Astrocyte (in vitro differentiated cells and primary cell): Measurements from ENCODE around the gene CHGA. TPM values are rescaled to one million over a fixed set of nuclear protein-coding genes. Genes with fewer than 3 reads are reported as not detected.

Experiments used
- DNase-seq: peaks from one replicate; pipeline ENCODE4 v3.0.0-alpha.2; 2010; ENCODE audit warnings: low read depth
- FAIRE-seq: peaks from 2 replicates; lab custom pipeline; 2011; peaks lifted over from hg19 to GRCh38; lab: Jason Lieb, UNC
- H2AFZ ChIP-seq: 2 replicates; pipeline ENCODE4 v1.6.0; 2012; ENCODE audit warnings: low read depth, low read length, inconsistent platforms
- H3K27ac ChIP-seq: 2 replicates; pipeline ENCODE4 v1.5.1; 2011; ENCODE audit warnings: low read depth, low read length, inconsistent platforms
- H3K27me3 ChIP-seq: 2 replicates; pipeline ENCODE4 v1.6.0; 2011; ENCODE audit warnings: low read length, inconsistent platforms; ENCODE audit not compliant: insufficient read depth
- H3K36me3 ChIP-seq: 2 replicates; pipeline ENCODE4 v1.5.1; 2011; ENCODE audit warnings: low read length, inconsistent platforms; ENCODE audit not compliant: insufficient read depth
- H3K4me1 ChIP-seq: 2 replicates; pipeline ENCODE4 v1.5.1; 2011; ENCODE audit warnings: low read length, inconsistent platforms; ENCODE audit not compliant: insufficient read depth
- H3K4me2 ChIP-seq: 2 replicates; pipeline ENCODE4 v1.6.0; 2012; ENCODE audit warnings: low read length, inconsistent platforms
- H3K4me3 ChIP-seq: 2 replicates; pipeline ENCODE4 v1.5.1; 2011; ENCODE audit warnings: low read depth, mild to moderate bottlenecking, low read length, inconsistent platforms; ENCODE audit not compliant: insufficient read depth
- H3K79me2 ChIP-seq: 2 replicates; pipeline ENCODE4 v1.6.0; 2012; ENCODE audit warnings: mild to moderate bottlenecking, low read length, inconsistent platforms; ENCODE audit not compliant: insufficient read depth
- H3K9ac ChIP-seq: 2 replicates; pipeline ENCODE4 v1.6.0; 2012; ENCODE audit warnings: mild to moderate bottlenecking, low read length, inconsistent platforms
- H3K9me3 ChIP-seq: 2 replicates; pipeline ENCODE4 v1.5.1; 2012; ENCODE audit warnings: low read depth, mild to moderate bottlenecking, low read length, inconsistent platforms; ENCODE audit not compliant: insufficient read depth
- H4K20me1 ChIP-seq: 2 replicates; pipeline ENCODE4 v1.6.0; 2012; ENCODE audit warnings: low read length, inconsistent platforms; ENCODE audit not compliant: insufficient read depth
- H3K27ac Mint-ChIP-seq: one replicate; pipeline ENCODE4 v1.8.0; 2021; ENCODE audit warnings: mild to moderate bottlenecking, mixed read lengths; ENCODE audit not compliant: unreplicated experiment
- H3K27me3 Mint-ChIP-seq: one replicate; pipeline ENCODE4 v1.8.0; 2021; ENCODE audit warnings: low read depth, mixed read lengths; ENCODE audit not compliant: unreplicated experiment
- H3K36me3 Mint-ChIP-seq: one replicate; pipeline ENCODE4 v1.8.0; 2021; ENCODE audit warnings: low read depth, mixed read lengths; ENCODE audit not compliant: unreplicated experiment
- H3K4me1 Mint-ChIP-seq: one replicate; pipeline ENCODE4 v1.8.0; 2021; ENCODE audit warnings: low read depth, mixed read lengths; ENCODE audit not compliant: unreplicated experiment
- H3K4me3 Mint-ChIP-seq: one replicate; pipeline ENCODE4 v1.8.0; 2021; ENCODE audit warnings: mild to moderate bottlenecking, moderate library complexity, mixed read lengths; ENCODE audit not compliant: unreplicated experiment
- H3K9me3 Mint-ChIP-seq: one replicate; pipeline ENCODE4 v1.8.0; 2021; ENCODE audit warnings: mild to moderate bottlenecking, mixed read lengths; ENCODE audit not compliant: unreplicated experiment
- CTCF ChIP-seq: IDR thresholded peaks from 2 replicates; pipeline ENCODE4 v1.5.1; 2011; ENCODE audit warnings: low read depth, mild to moderate bottlenecking, inconsistent platforms, low read length, moderate library complexity; ENCODE audit not compliant: insufficient read depth
- EZH2 ChIP-seq: IDR thresholded peaks from 2 replicates; pipeline ENCODE4 v1.6.1; 2012; ENCODE audit warnings: mild to moderate bottlenecking, low read length, inconsistent platforms; ENCODE audit not compliant: insufficient read depth
- total RNA-seq: library from RNA; stranded (reverse); gene quantifications from 2 replicates; pipeline ENCODE4 v1.2.1, GENCODE V29; 2021

The CHGA gene
- total RNA-seq, 1 donor from 2014 or later: not detected

GRCh38 chr14:92960706-92961566 is 38.0 kb downstream of the CHGA start:
- Histone ChIP-seq H3K4me3 (no peak overlapping the region), H3K79me2 (no peaks in the 10 kb centered on the region), H3K4me2 (peak overlapping the region; percentile 39), H3K9me3 (no peaks in the 10 kb centered on the region), H3K36me3 (no peaks in the 10 kb centered on the region), H2AFZ (no peak overlapping the region), H3K9ac (no peak overlapping the region), H3K27ac (no peak overlapping the region), H4K20me1 (no peaks in the 10 kb centered on the region), H3K4me1 (peaks cover 26% of the 10 kb centered on the region), H3K27me3 (no peaks in the 10 kb centered on the region)
- DNase-seq (peak; percentile 52), FAIRE-seq (peak; percentile 54)
- Mint-ChIP-seq H3K9me3 (peaks cover 7% of the 10 kb centered on the region), H3K36me3 (no peaks in the 10 kb centered on the region), H3K4me3 (no peak overlapping the region), H3K27me3 (peaks cover 18% of the 10 kb centered on the region), H3K4me1 (no peaks in the 10 kb centered on the region), H3K27ac (no peak overlapping the region)
- TF ChIP-seq CTCF (no peak), EZH2 (no peak)

GRCh38 chr14:92961567-92961855 is 38.6 kb downstream of the CHGA start:
- H3K4me1 ChIP-seq: peaks cover 26% of the 10 kb centered on the region
- no peaks in the 10 kb centered on the region for H3K79me2 ChIP-seq
- H3K4me3 Mint-ChIP-seq: no peak overlapping the region
- H4K20me1 ChIP-seq: no peaks in the 10 kb centered on the region
- H3K36me3 ChIP-seq: no peaks in the 10 kb centered on the region
- H3K9me3 ChIP-seq: no peaks in the 10 kb centered on the region
- peaks cover 7% of the 10 kb centered on the region for H3K9me3 Mint-ChIP-seq
- H3K27me3 Mint-ChIP-seq: peaks cover 16% of the 10 kb centered on the region
- H3K27ac Mint-ChIP-seq: no peak overlapping the region
- H3K9ac ChIP-seq: no peak overlapping the region
- no peak overlapping the region for H3K27ac ChIP-seq
- no peaks in the 10 kb centered on the region for H3K4me1 Mint-ChIP-seq
- no peak overlapping the region for H3K4me3 ChIP-seq
- peak overlapping the region; percentile 39 for H3K4me2 ChIP-seq
- TF ChIP-seq CTCF (no peak), EZH2 (no peak)
- H2AFZ ChIP-seq: no peak overlapping the region
- DNase-seq (no peak), FAIRE-seq (no peak)
- H3K36me3 Mint-ChIP-seq: no peaks in the 10 kb centered on the region
- H3K27me3 ChIP-seq: no peaks in the 10 kb centered on the region
